ENCODE results near the gene F7. TPM values are rescaled to one million over a fixed set of nuclear protein-coding genes. Genes with fewer than 3 reads are reported as not detected.

The F7 gene
- total and polyA plus RNA-seq, 2 donors (not counting 3 experiments of a cell fraction or from before 2014, with no cell fraction given), result not detected

GRCh38 chr13:113060557-113061270 lies 44.9 kb upstream of the F7 start:
- no peak for TF ChIP-seq CTCF (IDR thresholded peaks at IDR 0.05; ENCODE audit: extremely low read depth in 1 of 2, insufficient read depth in 1 of 2, low read depth in 1 of 2, low read length in 2 of 2)
- no peak for TF ChIP-seq JUN (IDR thresholded peaks at IDR 0.05; ENCODE audit: borderline replicate concordance, insufficient read depth, insufficient read length, low read depth)
- no peak for TF ChIP-seq POLR2A (IDR thresholded peaks at IDR 0.05; ENCODE audit: low read depth, low read length)
- TF ChIP-seq POLR2AphosphoS5 (IDR thresholded peaks at IDR 0.05; ENCODE audit: insufficient read depth, low read depth, low read length), result no peak
- no peak for TF ChIP-seq EZH2 (IDR thresholded peaks at IDR 0.05; ENCODE audit: borderline replicate concordance, low read depth, low read length, severe bottlenecking)
- TF ChIP-seq MYC (IDR thresholded peaks at IDR 0.05; ENCODE audit: low read depth, low read length), result no peak
- TF ChIP-seq GATA2 (IDR thresholded peaks at IDR 0.05; ENCODE audit: insufficient read depth, insufficient read length, low read depth, low read length), result no peak
- TF ChIP-seq FOS (IDR thresholded peaks at IDR 0.05; ENCODE audit: borderline replicate concordance, insufficient read depth, low read length), result no peak
- TF ChIP-seq MAX (IDR thresholded peaks at IDR 0.05; ENCODE audit: insufficient read depth, insufficient read length), result no peak
- CTCF ChIA-PET, result no interaction called here
- H2AFZ ChIP-seq (ENCODE audit: low read depth, low read length), result no peak overlapping the region
- H4K20me1 ChIP-seq (replicated peaks; ENCODE audit: control insufficient read depth, extremely low read depth, insufficient read depth, low read length), result no peaks in the 10 kb centered on the region
- intact Hi-C loops (cut with micrococcal nuclease), result no loop called here
- no peaks in the 10 kb centered on the region for H3K79me2 ChIP-seq (ENCODE audit: control insufficient read depth, insufficient read depth, low read length)
- no peaks in the 10 kb centered on the region for H3K4me1 ChIP-seq (ENCODE audit: control insufficient read depth, extremely low read depth, insufficient read depth, low read length)
- no peaks in the 10 kb centered on the region for H3K9me1 ChIP-seq (replicated peaks; ENCODE audit: control insufficient read depth, extremely low read depth, insufficient read depth, low read length)
- POLR2A ChIA-PET, result no interaction called here
- no peak overlapping the region for H3K27ac ChIP-seq (ENCODE audit: insufficient read depth, low read depth, low read length)
- BruUV-seq (replicated peaks), result no TSS peak
- FAIRE-seq, result no peak
- H3K4me2 ChIP-seq (ENCODE audit: insufficient read depth, low read length), result no peak overlapping the region
- H3K9ac ChIP-seq (replicated peaks; ENCODE audit: extremely low read depth, insufficient read depth, low read length), result no peak overlapping the region
- no peaks in the 10 kb centered on the region for H3K36me3 ChIP-seq (ENCODE audit: control insufficient read depth in 2 of 2, extremely low read depth in 1 of 2, insufficient read depth in 2 of 2, low read length in 2 of 2)
- H3K4me3 ChIP-seq (replicated peaks in 1 of 3; ENCODE audit: insufficient read depth in 1 of 3, low read depth in 1 of 3, low read length in 3 of 3), result no peak overlapping the region
- no peaks in the 10 kb centered on the region for H3K9me3 ChIP-seq (replicated peaks; ENCODE audit: control insufficient read depth, insufficient read depth, low read length)
- dilution Hi-C loops (cut with MboI; ENCODE audit: extremely low pct_ligation_motif_present, low sequenced_read_pairs), result no loop called here
- no peaks in the 10 kb centered on the region for H3K27me3 ChIP-seq (ENCODE audit: control insufficient read depth in 2 of 2, insufficient read depth in 2 of 2, low read length in 2 of 2)
- no peak for DNase-seq (ENCODE audit: low read depth, low spot score)
